HG03108 (cell line): Measurements from ENCODE around the gene SAYSD1.

Experiments
- ATAC-seq: cut with Tn5 transposase; IDR thresholded peaks from one replicate; pipeline ENCODE4 v1.9.1; 2021; ENCODE audit warnings: moderate library complexity; ENCODE audit not compliant: unreplicated experiment

Gene SAYSD1

DNA sequence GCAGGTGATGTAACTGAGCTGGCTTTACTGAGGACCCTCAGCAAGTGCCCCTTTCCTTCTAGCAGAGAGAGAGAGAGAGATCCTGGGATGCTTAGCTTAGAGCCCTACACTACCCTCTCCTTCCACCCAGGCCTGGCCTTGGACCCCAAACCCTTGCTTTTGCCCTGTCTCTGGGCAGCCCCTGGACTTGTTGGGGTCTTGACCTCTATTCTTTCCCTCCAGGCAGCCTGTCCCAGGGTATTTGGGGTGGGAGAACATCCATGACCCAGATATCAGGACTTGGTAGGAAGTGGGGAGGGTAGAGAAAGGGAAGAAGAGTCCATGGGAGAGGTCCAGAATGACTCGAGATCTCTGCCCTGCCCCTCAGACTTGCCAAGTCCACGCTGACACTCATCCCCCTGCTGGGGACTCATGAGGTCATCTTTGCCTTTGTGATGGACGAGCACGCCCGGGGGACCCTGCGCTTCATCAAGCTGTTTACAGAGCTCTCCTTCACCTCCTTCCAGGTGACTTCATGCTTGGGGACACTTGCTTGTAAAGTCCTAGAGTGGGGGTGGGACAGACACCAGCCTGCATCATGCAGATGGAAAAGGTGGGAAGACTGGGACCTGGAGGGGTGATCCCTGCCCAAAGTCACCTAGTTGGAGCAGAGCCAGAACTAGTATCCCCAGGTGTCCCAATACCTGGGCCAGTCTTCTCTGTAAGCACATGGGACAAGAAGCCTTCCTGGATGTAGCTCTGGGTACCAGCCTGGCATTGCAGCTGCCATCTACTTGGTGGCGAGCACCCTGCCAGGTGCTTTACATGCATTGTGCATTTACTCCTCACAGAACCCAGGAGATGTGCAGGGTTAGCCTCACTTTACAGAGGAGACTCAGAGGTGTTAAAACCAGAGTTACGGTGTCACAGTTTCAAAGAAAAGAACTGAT is 35.5 kb downstream of the SAYSD1 start:
- no peak for ATAC-seq

DNA sequence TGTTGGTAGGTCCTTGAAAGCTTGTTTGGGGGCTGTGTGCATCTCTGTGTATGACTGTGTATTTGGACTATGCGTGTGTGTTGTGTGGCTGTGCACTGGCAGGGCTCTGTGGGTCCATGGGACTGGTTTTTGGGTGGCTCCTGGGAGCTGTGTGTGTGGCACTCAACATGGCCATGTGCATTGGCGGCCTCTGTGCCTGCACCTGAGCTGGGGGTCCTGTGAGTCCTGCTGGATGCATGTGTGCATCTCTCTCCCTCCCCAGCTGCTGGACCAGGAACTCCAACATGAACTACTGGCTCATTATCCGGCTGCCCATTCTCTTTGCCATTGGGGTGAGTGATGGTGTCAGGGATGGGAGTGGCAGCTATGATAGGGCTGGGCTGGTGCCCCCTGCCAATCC is 36.3 kb downstream of the SAYSD1 start:
- ATAC-seq = no peak

DNA sequence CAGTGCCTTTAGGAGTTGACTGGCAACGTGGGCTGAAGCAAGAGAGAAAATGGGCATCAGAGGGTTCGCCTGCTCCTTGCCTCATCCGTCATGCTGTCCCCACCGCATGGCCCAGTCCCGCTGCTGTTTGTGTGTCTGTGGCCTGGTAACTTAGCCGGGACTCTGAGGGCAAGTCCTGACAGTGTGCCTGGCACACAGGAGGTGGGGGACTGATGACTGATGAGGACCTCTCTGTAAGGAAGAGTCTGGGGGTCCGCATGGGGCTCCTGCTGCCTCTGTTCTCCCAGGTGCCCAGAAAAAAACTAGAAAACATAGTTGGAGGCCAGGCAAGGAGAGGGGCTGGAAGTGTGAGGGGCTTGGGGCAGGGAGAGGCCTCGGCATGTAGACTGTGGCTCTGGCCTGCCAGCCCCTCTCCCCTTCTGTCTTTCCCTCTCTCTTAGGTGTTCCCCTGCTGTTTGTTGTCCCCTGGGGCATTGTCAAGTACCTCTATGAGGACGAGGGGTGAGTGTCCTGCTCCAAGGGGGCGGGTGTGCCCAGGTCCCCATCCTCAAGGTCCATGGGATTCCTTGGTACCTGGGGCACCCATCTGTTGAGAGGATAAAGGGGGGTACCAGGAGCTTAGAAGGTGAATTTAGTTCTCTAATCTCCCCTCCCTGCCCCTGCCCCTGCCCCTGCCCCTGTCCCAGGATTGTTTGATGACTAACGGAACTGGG is 36.9 kb downstream of the SAYSD1 start:
- no peak for ATAC-seq

DNA sequence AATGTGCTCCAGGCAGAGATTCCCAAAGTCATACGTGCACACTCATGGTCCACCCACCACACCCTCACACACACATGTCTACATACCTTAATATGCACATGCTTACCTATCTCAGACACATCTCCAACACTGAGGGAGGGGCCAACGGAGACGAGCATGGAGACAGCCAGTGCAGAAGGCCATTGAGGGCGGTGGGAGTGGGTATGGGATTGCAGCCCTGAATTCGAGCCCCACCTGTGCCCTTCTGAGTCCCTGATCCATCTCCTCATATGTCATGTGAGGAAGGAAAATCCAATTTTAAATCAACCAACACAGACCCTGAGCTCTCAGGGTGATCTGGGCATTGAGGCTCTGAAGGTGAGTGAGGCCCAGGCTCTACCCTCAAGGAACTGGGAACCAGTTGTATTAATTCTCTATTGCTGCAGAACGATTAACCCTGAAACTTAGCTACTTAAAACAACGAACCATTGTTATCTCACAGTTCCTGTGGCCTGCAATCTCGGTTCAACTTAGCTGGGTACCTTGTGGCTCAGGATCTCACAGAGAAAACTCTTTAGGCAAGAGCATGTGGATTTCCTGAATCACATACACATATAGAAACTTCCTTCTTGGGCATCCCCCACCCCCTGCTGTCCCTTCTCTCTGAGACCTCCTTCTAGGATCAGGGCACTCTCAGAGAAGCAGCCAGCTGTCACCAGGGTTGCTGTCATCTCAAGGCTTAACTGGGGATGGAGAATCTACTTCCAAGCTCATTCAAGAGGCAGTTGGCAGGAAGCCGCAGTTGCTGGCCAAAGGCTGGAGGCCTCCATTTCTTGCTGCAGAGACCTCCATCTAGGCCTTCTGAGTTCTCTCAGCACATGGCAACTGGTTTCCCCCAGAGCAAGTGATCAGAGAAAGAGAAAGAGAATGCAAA is 38.1 kb downstream of the SAYSD1 start:
- ATAC-seq = no peak

DNA sequence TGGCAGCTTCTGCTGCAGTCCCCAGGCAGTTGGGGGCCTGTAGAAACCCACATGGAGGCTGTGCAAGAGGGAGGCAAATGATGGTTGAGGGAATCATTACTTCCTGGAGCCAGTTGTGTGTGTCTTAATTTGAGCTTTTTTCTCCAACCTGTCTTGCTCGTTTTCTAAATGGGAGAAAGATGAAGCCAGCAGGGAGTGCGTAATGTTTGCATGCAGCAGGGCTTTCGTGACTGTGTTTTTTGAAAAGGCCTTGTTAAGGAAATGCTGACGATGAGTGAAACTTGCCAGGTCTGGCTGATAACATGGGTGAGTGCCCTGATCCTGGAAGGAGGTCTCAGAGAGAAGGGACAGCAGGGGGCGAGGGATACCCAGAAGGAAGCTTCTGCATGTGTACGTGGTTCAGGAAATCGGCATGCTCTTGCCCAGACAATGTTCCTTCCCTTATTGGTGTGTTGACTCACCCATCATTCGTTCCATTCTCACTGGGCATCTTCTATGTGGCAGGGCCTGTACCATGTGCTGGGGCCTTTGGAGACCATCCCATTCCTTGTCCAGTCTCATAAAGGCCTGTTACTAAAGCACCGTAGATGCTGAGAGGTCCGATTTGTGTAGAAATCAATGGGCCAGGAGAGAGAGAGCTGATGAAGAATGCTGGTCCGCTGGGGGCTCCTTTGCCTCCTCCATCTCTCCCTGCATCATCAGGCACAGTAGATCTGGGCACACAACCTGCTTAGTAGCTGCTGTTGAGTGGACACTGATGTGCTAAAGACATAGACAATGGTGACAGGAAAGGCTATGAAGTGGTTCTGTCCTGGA is 39.0 kb downstream of the SAYSD1 start:
- ATAC-seq = no peak

DNA sequence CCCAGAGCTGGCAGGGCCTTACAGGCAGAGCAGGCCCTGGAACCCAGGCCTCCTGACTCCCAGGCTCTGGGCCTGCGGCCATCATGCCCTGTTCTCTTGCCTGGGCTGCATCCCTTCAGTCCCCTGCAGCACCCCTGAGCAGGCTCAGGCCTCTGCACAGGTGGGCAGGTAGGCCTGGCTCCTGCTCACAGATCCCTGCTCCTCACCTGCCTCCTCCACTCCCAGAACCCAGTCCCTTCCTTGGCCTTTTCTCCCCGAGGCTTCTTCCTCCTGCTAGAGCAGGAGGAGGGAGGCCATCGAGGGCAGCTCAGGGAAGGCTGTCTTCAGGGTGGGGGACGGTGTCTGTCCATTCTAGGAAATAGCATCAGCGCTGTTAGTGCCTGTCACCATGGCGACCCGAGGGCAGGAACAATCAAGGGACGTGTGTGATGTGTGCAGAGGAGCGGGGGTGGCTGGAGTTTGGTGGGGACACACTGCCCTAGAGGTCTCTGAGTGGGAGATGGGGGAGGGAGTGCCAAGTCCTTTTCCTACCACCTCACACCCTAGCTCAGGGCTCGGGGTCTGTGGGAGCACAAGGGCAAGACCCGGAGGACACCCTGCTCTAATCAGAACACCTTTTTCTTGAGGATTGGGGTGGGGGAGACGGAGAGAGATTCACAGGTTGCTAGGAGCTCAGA is 39.8 kb downstream of the SAYSD1 start:
- ATAC-seq = no peak

DNA sequence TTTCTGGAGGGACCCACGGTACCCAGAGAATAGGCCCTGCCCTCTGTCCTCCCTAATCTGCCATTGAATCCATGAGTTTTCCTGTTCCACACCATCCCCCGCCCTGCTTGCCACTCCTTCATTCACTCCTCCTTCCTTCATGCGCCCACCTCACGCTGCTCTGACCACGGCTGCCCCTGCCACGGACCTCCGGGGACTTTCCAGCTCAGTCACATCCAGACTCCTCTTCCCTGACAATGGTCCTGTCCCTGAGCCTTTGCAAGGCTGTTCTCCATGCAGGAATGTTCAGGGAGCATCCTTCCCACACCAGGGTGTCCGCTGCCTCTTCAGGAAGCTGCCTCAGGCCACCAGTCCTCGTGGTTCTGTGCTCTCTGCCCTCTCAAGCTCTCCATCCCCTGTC is 40.5 kb downstream of the SAYSD1 start:
- no peak for ATAC-seq

DNA sequence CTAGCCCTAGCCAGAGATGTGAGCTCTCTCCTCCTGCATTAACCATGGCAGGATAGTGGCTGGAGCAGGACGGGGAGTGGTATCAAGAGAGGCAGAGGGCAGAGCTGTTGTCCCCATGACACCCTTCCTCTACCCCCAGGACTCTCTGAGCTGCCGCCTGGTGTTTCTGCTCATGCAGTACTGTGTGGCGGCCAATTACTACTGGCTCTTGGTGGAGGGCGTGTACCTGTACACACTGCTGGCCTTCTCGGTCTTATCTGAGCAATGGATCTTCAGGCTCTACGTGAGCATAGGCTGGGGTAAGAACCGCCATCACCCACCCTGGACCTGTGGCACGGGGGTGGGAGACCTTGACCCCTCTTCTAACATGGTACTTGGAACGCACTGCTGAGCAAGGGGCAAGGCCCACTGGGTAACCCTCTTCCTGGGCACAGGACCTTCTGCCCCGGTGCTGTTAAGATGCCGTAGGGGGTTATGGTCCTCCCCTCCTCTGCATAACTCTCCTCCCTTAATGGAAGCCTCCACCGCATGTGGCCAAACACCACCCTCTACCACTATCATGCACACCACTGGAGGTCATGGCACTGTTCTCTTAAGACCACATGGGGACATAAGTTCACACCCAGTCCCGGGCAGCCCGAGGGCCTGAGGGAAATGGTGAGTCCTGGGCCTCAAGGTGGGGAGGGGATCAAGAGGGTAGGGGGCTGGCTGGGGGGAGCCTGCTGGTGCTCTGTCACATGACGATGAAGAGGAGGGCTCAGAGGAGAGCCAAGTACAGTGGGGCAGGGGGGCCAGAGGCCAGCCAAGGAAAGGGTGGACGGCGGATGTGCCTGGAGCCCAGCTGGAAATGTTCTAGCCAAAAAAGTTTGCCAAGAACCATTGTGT is 41.3 kb downstream of the SAYSD1 start:
- no peak for ATAC-seq

DNA sequence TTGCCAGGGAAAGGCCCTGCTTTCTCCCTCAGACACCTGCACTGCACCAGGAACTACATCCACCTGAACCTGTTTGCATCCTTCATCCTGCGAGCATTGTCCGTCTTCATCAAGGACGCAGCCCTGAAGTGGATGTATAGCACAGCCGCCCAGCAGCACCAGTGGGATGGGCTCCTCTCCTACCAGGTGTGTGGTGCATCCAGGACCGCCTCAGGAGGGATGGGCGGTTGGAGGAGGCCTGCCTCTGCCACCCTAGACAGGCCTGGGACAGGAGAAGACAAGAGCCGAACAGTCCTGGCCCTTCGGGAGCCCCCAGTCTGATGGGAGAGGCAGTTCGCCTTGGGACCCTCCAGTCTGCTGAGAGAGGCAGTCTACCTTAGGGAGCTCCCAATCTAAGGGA is 42.2 kb downstream of the SAYSD1 start:
- no peak for ATAC-seq

DNA sequence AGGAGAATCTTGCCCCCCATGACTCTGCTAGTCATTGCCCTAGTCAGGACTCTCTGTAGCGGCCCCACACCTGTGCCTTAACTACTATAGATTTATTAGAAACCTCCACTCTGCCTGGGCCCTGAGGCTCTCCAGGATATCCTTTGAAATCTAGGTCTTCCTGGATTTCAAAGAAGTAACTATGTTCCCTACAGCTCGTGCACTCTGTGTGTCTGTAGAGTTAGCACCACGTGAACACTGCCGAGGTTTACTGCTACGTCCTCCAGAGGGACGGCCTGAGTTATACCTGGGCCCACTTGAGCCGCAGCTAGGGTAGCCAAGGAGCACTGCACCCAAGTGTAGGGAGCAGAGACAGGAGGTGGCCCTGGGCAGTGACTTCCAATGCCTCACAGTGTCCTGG is 46.6 kb downstream of the SAYSD1 start:
- no peak for ATAC-seq

DNA sequence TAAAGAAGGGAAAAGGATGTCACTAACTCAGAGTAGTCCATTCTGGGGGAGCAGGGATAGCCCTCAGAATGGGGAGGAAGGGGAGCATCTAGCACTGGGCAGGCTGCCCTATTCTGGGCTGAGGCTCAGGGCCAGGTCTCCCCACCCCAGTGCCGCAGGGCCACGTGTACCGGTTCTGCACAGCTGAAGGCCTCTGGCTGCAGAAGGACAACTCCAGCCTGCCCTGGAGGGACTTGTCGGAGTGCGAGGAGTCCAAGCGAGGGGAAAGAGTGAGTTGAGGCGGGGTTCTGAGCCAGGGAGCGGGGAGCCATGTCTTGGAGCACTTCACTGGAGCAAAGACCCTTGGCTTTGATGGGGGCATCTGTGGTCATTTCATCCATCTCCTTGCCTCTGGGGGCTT is 49.4 kb downstream of the SAYSD1 start:
- ATAC-seq = no peak

DNA sequence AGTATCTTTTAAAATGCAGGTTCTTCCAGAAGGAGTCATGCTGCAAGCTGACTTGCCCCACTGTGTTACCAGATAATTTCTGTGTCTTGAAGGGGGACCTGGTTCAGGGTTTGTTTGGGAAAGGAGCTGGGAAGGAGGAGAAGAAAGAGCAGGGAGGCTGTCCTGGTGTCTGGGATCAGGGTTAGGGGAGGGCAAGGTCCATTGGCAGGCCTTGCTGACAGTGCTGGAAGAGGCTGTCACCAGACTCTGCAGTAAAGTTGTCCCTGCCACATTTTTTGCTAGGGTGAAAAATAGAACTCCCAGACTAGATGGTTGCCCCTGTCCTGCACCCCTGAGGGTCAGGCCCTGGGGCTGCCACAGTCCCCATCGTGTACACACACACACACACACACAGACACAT is 51.5 kb downstream of the SAYSD1 start:
- ATAC-seq = no peak

DNA sequence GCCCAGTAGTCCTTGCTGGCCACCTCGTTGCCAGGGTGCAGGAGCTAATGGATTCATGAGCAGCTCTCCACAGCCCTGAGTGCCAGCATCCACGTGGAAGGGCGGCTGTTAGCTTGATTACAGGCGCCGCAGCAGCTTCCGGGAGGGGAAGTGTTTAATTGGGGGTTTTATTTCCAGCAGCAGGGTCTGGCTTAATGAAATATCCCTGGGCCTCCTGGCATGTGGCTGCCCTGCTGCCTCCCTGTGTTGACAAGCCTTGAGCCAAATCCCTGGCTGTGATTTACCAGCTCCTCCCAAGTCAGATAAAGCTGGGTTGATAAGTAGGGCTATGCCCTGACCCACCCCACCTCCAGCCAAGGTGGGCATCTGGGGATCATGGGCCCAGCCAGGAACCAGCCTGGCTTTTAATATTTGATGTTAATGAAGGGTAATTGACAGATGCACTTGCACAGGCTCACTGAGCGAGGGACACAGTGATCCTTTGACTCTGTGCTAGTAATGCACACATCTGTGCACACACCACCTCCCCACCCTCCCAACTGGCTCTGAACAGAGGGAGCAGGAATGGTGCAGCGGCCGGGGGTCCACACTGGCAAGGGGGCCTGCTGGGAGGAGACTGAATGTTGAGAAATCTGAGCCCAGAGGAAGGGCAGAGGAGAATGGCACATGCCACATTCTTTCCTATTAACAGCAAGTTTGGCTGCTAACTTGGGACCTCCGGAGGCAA is 52.8 kb downstream of the SAYSD1 start:
- ATAC-seq = no peak

DNA sequence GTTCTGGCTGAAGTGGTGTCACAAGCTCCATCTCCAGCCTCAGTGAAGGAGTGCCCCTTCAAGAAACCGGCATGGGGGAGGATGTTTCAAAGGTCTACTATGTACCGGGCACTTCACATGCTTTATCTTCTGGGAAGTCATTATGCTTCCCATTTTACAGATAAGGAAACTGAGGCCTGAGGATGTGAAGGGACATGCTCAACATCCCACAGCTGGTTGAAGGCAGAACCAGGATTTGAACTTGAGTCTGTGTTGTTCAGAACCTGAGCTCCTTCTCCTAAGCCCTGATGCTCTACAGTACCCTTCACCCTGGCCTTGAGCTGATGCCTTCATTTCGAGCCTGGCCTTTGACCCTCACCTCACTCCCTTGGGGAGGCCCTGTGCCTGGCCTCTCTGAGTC is 53.4 kb downstream of the SAYSD1 start:
- no peak for ATAC-seq

DNA sequence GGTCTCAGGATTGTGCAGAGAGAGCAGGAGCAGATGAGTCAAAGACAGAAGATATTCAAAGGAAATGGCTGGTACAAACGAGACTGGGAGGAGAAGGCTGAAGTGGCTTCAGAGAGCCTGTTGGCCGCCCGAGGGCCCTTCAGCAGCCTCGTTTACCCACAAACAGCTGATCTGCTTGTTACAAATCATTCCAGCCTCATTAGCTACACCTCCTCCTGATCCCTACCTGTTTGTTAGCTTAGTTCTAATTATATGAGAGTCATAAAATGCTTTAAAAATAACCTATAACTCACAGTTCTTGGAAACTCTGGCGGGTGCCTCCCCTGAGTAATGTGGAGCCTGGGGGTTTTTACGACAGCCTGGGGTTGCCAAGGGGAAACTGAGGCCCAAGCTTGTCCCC is 53.8 kb downstream of the SAYSD1 start:
- ATAC-seq = no peak

DNA sequence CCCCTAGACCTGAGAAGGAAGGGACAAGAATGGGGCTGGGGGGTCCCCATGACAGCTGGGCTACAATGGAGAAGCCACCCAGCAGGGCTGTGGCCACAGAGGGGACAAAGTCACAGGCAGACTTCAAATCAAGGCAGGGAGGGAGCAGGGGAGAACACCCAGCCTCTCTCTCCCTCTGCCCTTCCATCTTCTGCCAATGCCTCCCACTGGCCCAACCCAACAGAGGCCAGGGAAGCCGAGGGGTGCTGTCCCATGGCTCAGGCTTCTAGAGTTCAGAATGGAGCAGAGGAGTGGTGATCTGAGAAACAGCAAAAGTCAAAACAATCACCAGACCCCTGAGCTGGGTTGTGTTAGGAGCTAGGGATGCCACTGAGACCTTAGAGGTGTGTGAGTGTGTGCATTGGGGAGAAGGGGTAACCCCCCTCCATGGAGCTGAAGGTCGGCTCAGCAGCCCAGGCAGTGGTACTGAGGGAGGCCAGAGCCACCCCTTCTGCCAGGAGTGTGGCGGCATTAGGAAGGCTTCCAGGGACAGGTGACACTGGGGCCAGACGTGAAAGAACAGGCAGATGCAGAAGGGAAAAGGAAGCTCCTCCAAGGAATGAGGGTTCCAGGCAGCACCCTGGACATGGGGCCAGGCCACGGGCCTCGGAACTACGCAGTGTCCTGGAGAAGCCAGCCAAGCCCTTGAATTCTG is 54.4 kb downstream of the SAYSD1 start:
- no peak for ATAC-seq

DNA sequence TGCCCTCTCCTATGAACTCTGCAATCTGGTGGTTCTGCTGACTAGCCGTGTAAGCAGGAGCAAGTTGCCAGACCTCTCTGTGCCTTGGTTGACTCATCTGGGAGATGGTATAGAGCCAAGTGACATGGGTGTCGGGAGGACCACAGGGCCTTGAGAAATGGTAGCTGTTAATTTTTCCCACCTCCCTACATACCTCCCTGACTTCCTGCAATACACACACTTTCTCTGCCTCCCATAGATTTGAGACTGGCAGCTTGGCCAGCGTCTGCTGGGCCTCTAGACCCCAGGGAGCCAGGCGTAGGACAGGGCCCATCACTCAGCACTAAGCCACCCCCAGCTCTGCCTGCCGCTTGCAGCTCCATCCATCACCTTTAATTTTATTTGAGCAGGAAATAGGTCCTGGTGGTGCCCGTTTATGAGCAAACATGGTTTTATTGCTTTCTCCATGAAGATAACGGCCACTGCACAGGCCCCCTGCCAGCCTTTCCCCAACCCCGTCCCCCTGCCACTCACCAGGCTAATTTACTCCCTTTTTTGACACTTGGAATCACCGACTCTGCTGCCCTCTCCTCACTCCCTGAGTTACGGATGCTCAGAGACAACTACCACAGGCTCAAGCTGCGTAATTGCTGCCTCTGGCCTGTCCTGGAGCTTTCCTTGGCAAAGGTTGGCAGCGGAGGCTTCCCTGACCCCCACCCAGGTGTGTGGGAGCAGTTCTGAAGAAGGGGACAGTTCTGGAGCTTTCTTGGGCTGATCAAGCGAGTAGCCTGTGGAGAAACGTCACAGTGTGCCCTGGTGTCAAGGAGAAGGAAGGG is 55.3 kb downstream of the SAYSD1 start:
- ATAC-seq = no peak
